ENCODE data around the gene PLLP. TPM values are rescaled to one million over a fixed set of nuclear protein-coding genes. Genes with fewer than 3 reads are reported as not detected.
"Not testable (repeated sequence)": the region's sequence is repeated elsewhere in the genome, so short reads cannot be mapped to it uniquely, and the experiment has no call there.

PLLP gene
- total RNA-seq, 4 donors from 2014 or later, result 13.6 to 38.5 (median 30.1) TPM

DNA sequence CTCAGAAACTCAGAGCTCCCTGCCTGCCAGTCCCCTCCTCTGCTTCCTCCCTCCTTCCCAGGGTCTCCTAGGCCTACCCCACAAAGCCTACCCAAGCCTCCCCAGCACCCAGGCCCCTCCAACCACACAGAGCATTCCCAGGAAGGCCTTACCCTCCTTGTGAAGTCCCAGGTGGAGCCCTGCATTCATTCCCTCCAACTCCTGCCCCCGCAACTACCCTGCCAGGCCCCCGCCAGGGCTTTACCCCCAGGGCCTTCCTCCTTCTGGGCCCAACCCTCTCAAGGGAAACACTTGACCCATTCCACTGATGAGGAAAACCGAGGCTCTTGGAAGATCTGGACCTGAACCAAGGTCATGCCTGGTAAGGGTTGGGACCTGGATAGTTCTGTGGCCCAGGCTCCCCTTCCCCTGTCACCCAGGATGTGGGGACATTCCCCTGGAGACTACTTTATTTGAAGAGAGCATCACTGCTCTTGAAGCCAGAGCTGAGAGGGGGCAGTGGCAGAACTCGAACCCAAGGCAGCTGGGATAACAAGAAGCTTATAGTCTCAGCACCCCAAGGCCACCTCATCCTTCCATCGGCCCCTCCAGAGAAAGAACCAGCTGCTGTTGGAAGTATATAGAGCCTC, 12.5 kb downstream of the PLLP start:
- WGBS, 2 donors, result 79 to 92% methylated on average over 5 of the region's 5 CpGs
- Histone ChIP-seq H3K36me3 (no peaks in the 10 kb centered on the region), H3K4me1 (peaks cover 20 to 27% of the 10 kb centered on the region in 2 donors), H3K27me3 (no peaks in the 10 kb centered on the region), H3K27ac (no peak overlapping the region), H3K9me3 (no peaks in the 10 kb centered on the region), H3K4me3 (replicated peaks in 1 of 3) (no peak overlapping the region)
- TF ChIP-seq POLR2A (IDR thresholded peaks at IDR 0.05), result no peak
- TF ChIP-seq, protein P1, sequence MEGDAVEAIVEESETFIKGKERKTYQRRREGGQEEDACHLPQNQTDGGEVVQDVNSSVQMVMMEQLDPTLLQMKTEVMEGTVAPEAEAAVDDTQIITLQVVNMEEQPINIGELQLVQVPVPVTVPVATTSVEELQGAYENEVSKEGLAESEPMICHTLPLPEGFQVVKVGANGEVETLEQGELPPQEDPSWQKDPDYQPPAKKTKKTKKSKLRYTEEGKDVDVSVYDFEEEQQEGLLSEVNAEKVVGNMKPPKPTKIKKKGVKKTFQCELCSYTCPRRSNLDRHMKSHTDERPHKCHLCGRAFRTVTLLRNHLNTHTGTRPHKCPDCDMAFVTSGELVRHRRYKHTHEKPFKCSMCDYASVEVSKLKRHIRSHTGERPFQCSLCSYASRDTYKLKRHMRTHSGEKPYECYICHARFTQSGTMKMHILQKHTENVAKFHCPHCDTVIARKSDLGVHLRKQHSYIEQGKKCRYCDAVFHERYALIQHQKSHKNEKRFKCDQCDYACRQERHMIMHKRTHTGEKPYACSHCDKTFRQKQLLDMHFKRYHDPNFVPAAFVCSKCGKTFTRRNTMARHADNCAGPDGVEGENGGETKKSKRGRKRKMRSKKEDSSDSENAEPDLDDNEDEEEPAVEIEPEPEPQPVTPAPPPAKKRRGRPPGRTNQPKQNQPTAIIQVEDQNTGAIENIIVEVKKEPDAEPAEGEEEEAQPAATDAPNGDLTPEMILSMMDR (IDR thresholded peaks at IDR 0.05), result no peak
- no peak for DNase-seq
- intact Hi-C loops (cut with DNase I), result no loop called here

GRCh38 chr16:57271063-57271345, 13.5 kb downstream of the PLLP start:
- H3K4me1 ChIP-seq, result peaks cover 27 to 37% of the 10 kb centered on the region in 2 donors
- H3K4me3 ChIP-seq (replicated peaks in 1 of 3), result no peak overlapping the region
- TF ChIP-seq POLR2A (IDR thresholded peaks at IDR 0.05), result no peak
- TF ChIP-seq, protein P1 (IDR thresholded peaks at IDR 0.05), result no peak
- H3K9me3 ChIP-seq, result no peaks in the 10 kb centered on the region
- no peaks in the 10 kb centered on the region for H3K36me3 ChIP-seq
- no peak overlapping the region for H3K27ac ChIP-seq
- DNase-seq, result no peak
- 81 to 92% methylated on average over 5 to 7 of the region's 7 CpGs for WGBS, 2 donors
- intact Hi-C loops (cut with DNase I), result no loop called here
- no peaks in the 10 kb centered on the region for H3K27me3 ChIP-seq

GRCh38 chr16:57270221-57271062, 14.0 kb downstream of the PLLP start:
- Histone ChIP-seq H3K4me3 (replicated peaks in 1 of 3) (no peak overlapping the region), H3K9me3 (no peaks in the 10 kb centered on the region), H3K36me3 (no peaks in the 10 kb centered on the region), H3K27me3 (no peaks in the 10 kb centered on the region), H3K4me1 (peaks cover 32 to 43% of the 10 kb centered on the region in 2 donors), H3K27ac (no peak overlapping the region)
- 84 to 89% methylated on average over 15 to 24 of the region's 25 CpGs for WGBS, 2 donors
- TF ChIP-seq, protein P1 (IDR thresholded peaks at IDR 0.05), result no peak
- TF ChIP-seq POLR2A (IDR thresholded peaks at IDR 0.05), result no peak
- DNase-seq, result no peak
- intact Hi-C loops (cut with DNase I), result no loop called here

DNA sequence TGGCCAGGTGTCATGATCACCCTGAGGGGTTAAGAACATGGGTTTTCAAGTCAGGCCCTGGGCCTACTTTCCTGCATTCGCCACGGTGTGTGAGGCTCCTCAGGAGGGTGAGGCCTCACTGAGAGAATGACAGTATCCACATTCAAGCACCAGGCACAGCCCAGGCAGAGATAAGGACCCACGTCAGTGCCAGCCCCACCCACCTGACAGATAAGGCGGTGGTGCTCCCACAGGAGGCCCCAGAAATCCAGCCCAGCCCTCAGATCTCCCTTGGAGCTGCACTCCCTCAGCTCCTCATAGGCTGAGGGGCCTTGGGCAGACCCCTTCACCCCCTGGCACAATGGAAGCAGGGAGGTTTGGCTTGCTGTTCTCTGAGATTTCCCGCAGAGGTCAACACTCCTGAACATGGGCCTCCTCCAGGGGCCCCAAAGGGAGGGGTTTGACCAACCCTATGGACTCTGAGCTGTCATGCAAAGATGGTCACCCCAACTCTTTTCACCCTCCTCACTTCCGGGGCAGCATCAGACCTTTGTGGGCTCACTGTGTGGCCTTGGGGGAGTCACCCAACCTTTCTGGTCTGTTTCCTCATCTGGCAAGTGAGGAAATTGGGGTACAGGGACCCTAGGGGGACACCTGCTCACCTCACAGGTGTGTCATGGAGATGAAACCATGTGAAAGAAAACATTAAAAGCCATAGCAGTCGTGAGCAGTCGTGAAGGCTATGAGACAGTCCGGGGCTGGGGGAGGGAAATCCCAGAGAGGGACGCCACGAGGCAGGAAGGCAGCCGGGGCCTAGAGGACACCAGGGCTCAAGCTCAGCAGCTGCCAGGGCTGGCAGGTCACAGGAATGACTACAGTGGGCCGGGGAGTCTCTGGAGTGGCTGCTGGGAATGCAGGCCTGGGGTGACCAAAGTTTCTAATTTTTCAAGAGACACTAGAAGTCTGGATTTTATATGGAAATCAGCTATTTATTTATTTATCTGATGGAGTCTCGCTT, 15.4 kb downstream of the PLLP start:
- Histone ChIP-seq H3K27me3 (no peaks in the 10 kb centered on the region), H3K27ac (peak overlapping the region in 2 of 3 donors; percentile 95 to 97), H3K36me3 (no peaks in the 10 kb centered on the region), H3K4me1 (peaks cover 44 to 56% of the 10 kb centered on the region in 2 donors), H3K4me3 (replicated peaks in 1 of 3) (no peak overlapping the region), H3K9me3 (no peaks in the 10 kb centered on the region)
- intact Hi-C loops (cut with DNase I), result no loop called here
- 61 to 77% methylated on average over 11 to 14 of the region's 14 CpGs for WGBS, 2 donors
- DNase-seq, result peak; percentile 30 to 34
- TF ChIP-seq POLR2A (IDR thresholded peaks at IDR 0.05), result no peak
- TF ChIP-seq, protein P1 (IDR thresholded peaks at IDR 0.05), result no peak

DNA sequence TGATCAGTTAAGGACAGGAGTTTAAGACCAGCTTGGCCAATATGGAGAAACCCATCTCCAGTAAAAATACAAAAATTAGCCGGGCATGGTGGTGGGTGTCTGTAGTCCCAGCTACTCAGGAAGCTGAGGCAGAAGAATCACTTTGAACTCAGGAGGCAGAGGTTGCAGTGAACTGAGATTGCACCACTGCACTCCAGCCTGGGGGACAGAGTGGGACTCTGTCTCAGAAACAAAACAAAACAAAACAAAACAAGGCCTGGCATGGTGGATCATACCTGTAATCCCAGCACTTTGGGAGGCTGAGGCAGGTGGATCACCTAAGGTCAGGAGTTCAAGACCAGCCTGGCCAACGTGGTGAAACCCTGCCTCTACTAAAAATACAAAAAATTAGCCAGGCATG, 17.1 kb downstream of the PLLP start:
- H3K27me3 ChIP-seq; H3K4me3 ChIP-seq (replicated peaks in 1 of 3); H3K36me3 ChIP-seq; H3K9me3 ChIP-seq; DNase-seq; intact Hi-C loops (cut with DNase I): not testable (repeated sequence)
- peak overlapping the region; percentile 81 to 97 (median 95) for H3K27ac ChIP-seq
- WGBS, 2 donors, result 7 to 35% methylated on average over 2 of the region's 2 CpGs
- H3K4me1 ChIP-seq, result peaks cover 44 to 61% of the 10 kb centered on the region in 2 donors
